GM12872 (cell line): ENCODE results near the gene NXPH1.

Experiments
- TF ChIP-seq, protein P1 (sequence below): IDR thresholded peaks from 3 replicates; pipeline ENCODE4 v1.5.1; 2011; ENCODE audit warnings: low read depth, mild to moderate bottlenecking, low read length, moderate library complexity; ENCODE audit not compliant: insufficient read depth

The NXPH1 gene

DNA sequence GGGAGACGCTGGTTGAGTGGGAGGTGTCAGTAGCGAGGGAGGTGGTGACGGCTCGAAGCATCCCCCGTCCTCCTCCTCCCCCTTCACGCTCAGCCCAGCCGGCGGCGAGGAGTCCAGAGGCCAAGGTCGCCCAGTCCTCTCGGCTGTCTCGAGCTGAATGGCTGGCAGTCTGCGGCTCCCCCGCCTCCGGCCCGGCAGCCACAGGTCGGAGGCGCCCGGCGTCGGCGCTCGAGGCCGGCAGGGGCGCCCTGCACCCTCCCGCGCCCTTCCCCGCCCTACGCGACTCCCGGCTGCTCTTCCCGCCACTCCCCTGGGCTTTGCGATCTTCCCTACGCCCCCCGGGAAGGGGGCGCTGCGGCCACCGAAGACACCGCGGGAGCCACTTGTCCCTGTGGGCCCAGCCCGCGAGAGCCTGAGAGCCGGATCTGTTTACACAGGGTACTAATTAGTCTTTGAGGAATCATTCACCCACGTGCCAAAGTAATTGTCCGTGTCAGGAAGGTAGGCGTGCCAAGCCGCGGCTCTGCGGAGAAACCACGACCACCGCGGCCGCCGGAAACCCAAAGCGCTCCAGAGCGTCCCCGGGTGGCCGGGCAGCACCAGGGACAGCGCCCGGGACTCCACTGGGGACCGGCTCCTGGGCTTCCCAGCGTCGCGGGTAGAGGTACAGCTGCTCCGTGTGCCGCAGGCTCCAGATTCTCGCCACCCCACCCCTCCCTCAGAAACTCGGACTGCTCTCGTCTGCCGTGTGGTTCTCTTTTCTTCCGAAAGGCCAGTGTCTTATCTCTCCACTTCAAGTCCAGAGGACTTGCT lies at the start of gene NXPH1:
TSS of gene NXPH1 (plus strand) at position 133 of the 813 bp plus-strand sequence.
- TF ChIP-seq, protein P1, sequence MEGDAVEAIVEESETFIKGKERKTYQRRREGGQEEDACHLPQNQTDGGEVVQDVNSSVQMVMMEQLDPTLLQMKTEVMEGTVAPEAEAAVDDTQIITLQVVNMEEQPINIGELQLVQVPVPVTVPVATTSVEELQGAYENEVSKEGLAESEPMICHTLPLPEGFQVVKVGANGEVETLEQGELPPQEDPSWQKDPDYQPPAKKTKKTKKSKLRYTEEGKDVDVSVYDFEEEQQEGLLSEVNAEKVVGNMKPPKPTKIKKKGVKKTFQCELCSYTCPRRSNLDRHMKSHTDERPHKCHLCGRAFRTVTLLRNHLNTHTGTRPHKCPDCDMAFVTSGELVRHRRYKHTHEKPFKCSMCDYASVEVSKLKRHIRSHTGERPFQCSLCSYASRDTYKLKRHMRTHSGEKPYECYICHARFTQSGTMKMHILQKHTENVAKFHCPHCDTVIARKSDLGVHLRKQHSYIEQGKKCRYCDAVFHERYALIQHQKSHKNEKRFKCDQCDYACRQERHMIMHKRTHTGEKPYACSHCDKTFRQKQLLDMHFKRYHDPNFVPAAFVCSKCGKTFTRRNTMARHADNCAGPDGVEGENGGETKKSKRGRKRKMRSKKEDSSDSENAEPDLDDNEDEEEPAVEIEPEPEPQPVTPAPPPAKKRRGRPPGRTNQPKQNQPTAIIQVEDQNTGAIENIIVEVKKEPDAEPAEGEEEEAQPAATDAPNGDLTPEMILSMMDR = no peak

DNA sequence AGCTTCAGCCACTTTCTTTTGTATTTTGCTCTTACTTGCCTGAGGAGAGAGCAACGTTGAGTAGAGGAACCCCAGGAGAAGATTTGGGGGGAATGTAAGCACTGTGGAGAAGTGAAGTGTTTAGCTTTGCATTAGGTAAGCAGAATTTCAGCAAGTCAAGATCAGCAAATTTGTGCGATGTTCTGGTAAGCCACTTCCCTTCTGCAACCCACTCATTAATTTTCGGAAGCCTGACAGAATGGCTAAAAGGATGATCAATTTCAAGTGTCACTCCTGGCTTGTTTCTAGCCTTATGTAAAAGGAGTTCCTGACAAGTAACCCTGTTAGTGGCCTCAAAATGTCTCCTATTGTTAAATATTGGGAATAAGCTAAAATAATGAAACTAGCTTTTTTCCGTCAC lies 48.5 kb upstream of the NXPH1 start:
- TF ChIP-seq, protein P1 = no peak

DNA sequence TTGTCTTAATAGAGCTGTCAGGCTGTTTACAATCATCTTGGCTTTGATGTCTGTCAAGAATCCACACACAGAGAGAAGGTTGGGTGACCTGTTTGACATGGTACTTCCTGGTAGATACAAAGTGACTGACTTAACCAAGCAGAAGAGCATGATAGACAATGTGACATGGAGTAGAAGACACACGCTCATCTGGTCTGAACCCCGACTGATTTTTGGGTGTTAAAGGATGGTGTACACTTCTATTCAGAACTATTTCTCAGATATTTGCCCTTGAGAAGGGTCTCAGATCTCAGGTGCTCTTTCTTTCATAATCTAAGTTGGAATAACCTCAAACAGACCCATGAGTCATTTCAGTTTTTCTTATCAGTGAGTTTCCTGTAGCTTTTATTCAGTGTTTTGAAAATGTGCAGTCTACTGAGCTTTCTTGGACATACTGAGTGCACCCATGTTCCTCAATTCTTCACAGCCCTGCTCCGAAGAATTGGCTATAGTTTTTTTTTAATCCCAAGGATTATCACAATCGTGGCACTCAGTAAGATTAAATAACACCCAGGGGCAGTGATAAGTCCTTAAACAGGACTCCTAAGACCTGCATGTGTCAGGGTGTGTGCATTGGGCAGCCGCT lies 46.4 kb upstream of the NXPH1 start:
- TF ChIP-seq, protein P1 = no peak

DNA sequence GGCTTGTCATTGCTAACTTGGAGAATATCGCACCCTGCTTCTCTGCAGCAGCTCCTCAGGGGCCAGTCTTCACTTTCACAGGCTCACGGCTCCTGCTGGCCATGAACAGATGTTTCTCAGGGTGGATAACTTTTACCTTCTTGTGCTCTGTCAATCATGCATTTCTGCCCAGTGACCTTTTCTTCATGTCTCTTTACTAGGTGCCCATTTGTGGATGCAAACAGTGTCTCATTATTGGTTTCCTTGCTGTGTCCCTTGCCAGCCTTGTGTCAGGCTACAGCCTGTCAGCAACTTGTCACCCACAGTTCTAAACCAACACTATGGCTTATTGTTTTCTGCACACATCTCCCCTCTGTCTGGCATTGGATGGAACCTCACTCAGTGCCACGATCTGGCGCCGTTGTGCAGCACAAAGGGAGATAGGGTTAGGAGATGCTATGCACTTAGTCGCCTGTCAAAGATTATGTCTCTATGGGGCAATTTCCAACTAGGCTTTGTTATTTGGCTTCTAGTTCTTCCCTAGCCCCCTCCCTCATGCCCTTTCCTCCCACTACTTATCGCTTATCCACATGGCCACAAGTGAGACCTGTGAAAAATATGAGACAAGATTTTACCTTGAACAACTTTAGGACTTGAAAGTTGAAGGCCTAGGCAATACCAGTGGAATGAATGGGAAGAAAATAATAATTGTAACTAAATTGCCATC lies 45.7 kb upstream of the NXPH1 start:
- TF ChIP-seq, protein P1 = no peak

DNA sequence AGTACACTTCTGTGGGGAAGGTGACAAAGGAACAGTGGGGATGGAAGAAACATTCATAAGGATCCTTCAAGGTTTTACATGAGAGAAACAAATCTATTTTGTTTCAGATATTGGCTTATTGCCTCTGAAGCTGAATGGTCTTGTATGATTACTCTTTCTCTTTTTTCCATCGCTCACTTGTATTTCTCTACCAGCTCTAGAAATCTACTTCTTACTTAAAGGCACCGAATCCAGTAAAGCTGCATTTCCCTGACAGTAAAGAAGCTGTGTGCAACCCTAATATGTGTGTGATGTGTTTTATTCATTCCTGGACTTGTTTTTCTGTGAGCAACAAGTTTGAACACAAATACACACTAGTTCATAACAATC lies 45.2 kb upstream of the NXPH1 start:
- TF ChIP-seq, protein P1 = no peak

DNA sequence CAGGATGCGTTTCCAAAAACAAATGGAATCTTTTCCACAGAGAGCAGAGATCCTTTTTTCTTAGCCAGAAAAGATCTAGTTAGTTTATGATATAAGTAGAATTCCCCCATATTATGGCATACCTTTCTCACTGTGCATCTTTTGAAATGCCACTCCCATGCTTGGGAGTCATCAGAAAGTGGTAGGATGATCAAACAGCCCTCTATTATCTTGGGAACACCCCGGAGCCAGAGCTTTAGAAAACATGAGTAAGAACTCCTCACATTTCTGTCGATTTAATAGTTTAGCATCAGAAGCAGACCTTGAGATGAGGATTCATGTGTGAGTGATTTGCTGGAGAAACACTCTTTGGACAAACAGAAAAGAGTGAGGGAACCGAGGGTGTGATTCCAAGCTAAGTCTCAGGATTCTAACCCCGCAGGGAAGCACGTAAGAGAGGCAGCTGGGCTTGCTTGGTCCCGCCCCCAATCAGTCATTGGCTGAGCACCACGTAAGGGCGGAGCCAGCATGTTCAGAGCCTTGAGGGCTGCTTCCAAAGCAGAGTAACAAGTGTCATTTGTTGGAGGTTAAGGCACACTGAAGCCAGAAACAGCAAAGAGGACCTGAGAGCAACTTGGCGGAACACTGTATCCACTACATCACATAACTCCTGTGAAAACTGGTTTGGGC lies 43.7 kb upstream of the NXPH1 start:
- TF ChIP-seq, protein P1 = no peak

DNA sequence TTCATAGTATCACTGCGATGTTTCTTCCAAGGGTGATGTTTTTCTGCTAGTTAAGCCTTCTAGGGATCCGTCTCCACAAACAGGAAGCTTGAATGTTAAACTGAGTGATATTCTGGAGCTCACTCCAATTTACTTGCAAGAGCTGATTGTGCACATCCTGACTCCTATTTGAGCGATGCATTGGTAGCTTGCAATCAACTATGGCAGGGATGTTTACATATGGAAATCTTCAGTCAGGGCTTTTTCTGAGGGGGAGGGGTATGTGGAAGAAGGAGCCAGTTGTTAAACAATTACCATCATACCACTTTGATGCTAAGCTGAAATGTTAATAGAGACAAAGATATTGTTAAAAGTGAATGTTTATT lies 43.2 kb upstream of the NXPH1 start:
- TF ChIP-seq, protein P1 = no peak
